Smooth muscle cell of bladder (primary cell): ENCODE results near the gene TMEM37. TPM values are rescaled to one million over a fixed set of nuclear protein-coding genes. Genes with fewer than 3 reads are reported as not detected.

ENCODE experiments used
- total RNA-seq: library from RNA; depleted of rRNA; stranded (reverse); fragments of >200 nt; gene quantifications from 2 replicates; pipeline ENCODE4 v1.2.3, GENCODE V29; 2014

Gene TMEM37, protein sequence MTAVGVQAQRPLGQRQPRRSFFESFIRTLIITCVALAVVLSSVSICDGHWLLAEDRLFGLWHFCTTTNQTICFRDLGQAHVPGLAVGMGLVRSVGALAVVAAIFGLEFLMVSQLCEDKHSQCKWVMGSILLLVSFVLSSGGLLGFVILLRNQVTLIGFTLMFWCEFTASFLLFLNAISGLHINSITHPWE
- 0.37 and 0.57 TPM in 2 replicates for total RNA-seq

DNA sequence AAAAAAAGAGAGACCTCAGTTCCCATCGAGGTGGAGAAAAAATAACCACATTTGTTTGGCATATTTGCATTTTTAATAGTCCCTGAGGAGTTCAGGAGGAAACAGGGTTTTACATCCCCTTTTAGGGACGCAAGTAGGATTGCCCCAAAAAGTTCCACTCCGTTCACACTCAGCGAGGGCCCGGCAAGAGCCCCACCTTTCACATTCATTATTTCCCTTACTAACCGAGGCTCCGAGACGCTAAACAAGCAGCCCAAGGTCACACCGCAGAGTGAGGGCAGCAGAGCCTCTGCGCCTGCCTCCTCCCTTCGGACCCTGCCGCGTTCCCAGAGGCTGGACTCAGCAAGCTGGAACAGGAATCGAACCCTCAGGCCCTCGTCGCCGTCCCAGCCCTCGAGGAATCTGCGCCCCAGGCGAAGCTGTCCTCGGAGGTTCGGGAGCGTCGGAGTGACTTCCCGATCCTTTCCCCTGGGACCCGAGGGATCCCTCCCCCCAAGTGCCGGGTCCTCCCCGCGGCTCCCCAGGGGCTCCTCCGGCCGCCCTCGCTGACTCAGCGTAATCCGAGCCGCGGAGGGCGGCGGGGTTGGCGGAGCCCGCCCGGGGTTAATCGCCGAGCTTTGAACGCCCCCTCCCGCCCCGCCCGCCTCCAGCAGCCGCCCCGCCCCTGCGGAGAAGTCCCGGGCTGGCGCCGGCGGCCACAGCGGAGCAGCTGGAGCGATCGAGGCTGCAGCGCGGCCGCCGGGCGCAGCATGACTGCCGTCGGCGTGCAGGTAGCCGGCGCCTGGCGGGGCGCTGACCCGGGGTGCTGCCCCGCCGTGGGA, at the start of gene TMEM37:
TMEM37 (plus strand) TSS at position 700 of the 821 bp plus-strand sequence; CDS start at position 750, 50 bp downstream.

Other genes starting within 250 kb of the TMEM37 start
- 16.8 and 18.2 TPM in 2 replicates for gene STEAP3, start 208.0 kb upstream of the TMEM37 start, total RNA-seq
- gene C2orf76, start 65.0 kb upstream of the TMEM37 start, total RNA-seq = 12.2 and 14.6 TPM in 2 replicates
- 107 and 150 TPM in 2 replicates for gene DBI, start 64.9 kb upstream of the TMEM37 start, total RNA-seq
- gene SCTR, start 92.6 kb downstream of the TMEM37 start, total RNA-seq = not detected in 2 replicates
- not detected in 2 replicates for gene CFAP221, start 112.6 kb downstream of the TMEM37 start, total RNA-seq
- 5.1 and 5.3 TPM in 2 replicates for gene TMEM177, start 247.3 kb downstream of the TMEM37 start, total RNA-seq